Neuronal stem cell (in vitro differentiated cells): Measurements from ENCODE around the gene SLC6A9.

ENCODE experiments used
- DNase-seq: peaks from one replicate; pipeline ENCODE4 v3.0.0-alpha.2; 2013; ENCODE audit warnings: low spot score
- H2AFZ ChIP-seq: one replicate; pipeline ENCODE4 v1.6.1; 2013; ENCODE audit warnings: mild to moderate bottlenecking, low read length, inconsistent platforms
- H2AK5ac ChIP-seq: 2 replicates; pipeline ENCODE4 v1.6.1; 2013; ENCODE audit warnings: low read depth, mild to moderate bottlenecking, inconsistent platforms, low read length, moderate library complexity, mixed read lengths
- H2BK120ac ChIP-seq: 2 replicates; pipeline ENCODE4 v1.6.1; 2013; ENCODE audit warnings: low read depth, mild to moderate bottlenecking, inconsistent platforms, low read length, moderate library complexity, mixed read lengths
- H2BK12ac ChIP-seq: one replicate; pipeline ENCODE4 v1.6.1; 2013; ENCODE audit warnings: low read length, inconsistent platforms
- H2BK15ac ChIP-seq: 2 replicates; pipeline ENCODE4 v1.6.1; 2013; ENCODE audit warnings: mild to moderate bottlenecking, low read length, inconsistent platforms, mixed read lengths
- H2BK5ac ChIP-seq: one replicate; pipeline ENCODE4 v1.6.1; 2013; ENCODE audit warnings: inconsistent platforms, mild to moderate bottlenecking, low read length, moderate library complexity
- H3K14ac ChIP-seq: one replicate; pipeline ENCODE4 v1.6.1; 2013; ENCODE audit warnings: low read length, inconsistent platforms
- H3K18ac ChIP-seq: 2 replicates; pipeline ENCODE4 v1.6.1; 2013; ENCODE audit warnings: low read length, inconsistent platforms
- H3K23ac ChIP-seq: 2 replicates; pipeline ENCODE4 v1.6.1; 2013; ENCODE audit warnings: low read depth, mild to moderate bottlenecking, mixed read lengths, low read length, inconsistent platforms; ENCODE audit not compliant: poor library complexity
- H3K27ac ChIP-seq: replicated peaks from 3 replicates; pipeline ENCODE4 v1.5.1; 2013; ENCODE audit warnings: low read length, inconsistent platforms
- H3K27me3 ChIP-seq, 3 experiments: 2 replicates each; pipeline ENCODE4 v1.6.1; 2013; ENCODE audit warnings: low read length in 3 of 3, mild to moderate bottlenecking in 2 of 3, inconsistent platforms in 1 of 3, low read depth in 1 of 3, mixed read lengths in 1 of 3, moderate library complexity in 1 of 3; ENCODE audit not compliant: control insufficient read depth in 3 of 3, insufficient read depth in 3 of 3
- H3K36me3 ChIP-seq, 2 donors: replicated peaks in 1 of 2; 2 replicates each; pipeline ENCODE4 v1.6.1; 2013; ENCODE audit warnings: low read length in 2 of 2; ENCODE audit not compliant: control insufficient read depth in 2 of 2, insufficient read depth in 2 of 2
- H3K4ac ChIP-seq: 2 replicates; pipeline ENCODE4 v1.6.1; 2013; ENCODE audit warnings: inconsistent platforms, mild to moderate bottlenecking, low read length, moderate library complexity
- H3K4me1 ChIP-seq, 2 donors: 1 replicate in 1 of 2; 2 replicates in 1 of 2; pipeline ENCODE4 v1.6.1; 2013; ENCODE audit warnings: low read length in 2 of 2, low read depth in 1 of 2; ENCODE audit not compliant: control insufficient read depth in 2 of 2, insufficient read depth in 1 of 2
- H3K4me2 ChIP-seq: one replicate; pipeline ENCODE4 v1.6.1; 2013; ENCODE audit warnings: mild to moderate bottlenecking, low read length, inconsistent platforms; ENCODE audit not compliant: insufficient read depth, poor library complexity, severe bottlenecking
- H3K4me3 ChIP-seq, 2 donors: 2 replicates each; pipeline ENCODE4 v1.5.1; 2013; ENCODE audit warnings: low read length in 2 of 2, mild to moderate bottlenecking in 2 of 2, inconsistent platforms in 1 of 2, moderate library complexity in 1 of 2
- H3K79me1 ChIP-seq: one replicate; pipeline ENCODE4 v1.6.1; 2013; ENCODE audit warnings: low read depth, mild to moderate bottlenecking, inconsistent platforms, low read length, moderate library complexity
- H3K9ac ChIP-seq: one replicate; pipeline ENCODE4 v1.6.1; 2013; ENCODE audit warnings: mild to moderate bottlenecking, low read depth, low read length, inconsistent platforms; ENCODE audit not compliant: poor library complexity
- H3K9me3 ChIP-seq, 2 donors: replicated peaks in 1 of 2; 2 replicates each; pipeline versions ENCODE3 to v1.6.1; 2013; ENCODE audit warnings: low read length in 2 of 2, mild to moderate bottlenecking in 2 of 2, inconsistent platforms in 1 of 2, low read depth in 1 of 2, mixed read lengths in 1 of 2, moderate library complexity in 1 of 2; ENCODE audit not compliant: control insufficient read depth in 2 of 2, insufficient read depth in 1 of 2
- H4K8ac ChIP-seq: one replicate; pipeline ENCODE4 v1.6.1; 2013; ENCODE audit warnings: low read depth, mild to moderate bottlenecking, inconsistent platforms, low read length, moderate library complexity
- H4K91ac ChIP-seq: one replicate; pipeline ENCODE4 v1.6.1; 2013; ENCODE audit warnings: low read length, low read depth, mild to moderate bottlenecking, inconsistent platforms; ENCODE audit not compliant: poor library complexity
- WGBS, 2 donors: extraction: QIAGEN DNeasy Blood & Tissue Kit; methylation state at CpG; one replicate each; pipeline ENCODE4 v1.1.7; 2013; ENCODE audit warnings: missing lambda C conversion rate in 2 of 2, mixed read lengths in 1 of 2; ENCODE audit not compliant: insufficient read length in 2 of 2, insufficient replicate concordance in 1 of 2; ENCODE audit errors: extremely low coverage in 2 of 2; 5-methylcytosine and 5-hydroxymethylcytosine counted together

SLC6A9 gene

DNA sequence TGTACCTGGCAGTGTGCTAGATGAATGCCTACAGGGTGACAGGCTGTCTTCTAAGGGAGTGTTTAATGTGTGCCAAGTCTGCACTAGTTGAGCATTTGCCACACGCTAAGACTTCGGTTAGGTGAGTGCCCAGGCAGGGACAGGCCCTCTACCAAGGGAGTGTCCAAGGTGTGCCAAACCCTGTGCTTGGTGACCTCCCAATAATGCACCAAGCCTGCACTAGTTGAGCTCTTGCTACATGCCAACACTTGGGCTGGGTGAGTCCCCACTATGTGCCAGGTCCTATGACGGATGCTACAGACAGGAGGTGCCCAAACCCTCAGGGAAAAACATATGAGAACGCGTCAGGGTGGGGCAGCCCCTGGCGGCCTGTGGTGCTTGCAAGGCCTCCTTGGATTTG lies 10.8 kb downstream of the SLC6A9 start:
- Histone ChIP-seq H3K18ac (no peak overlapping the region), H3K27ac (no peak overlapping the region), H3K14ac (no peak overlapping the region), H3K23ac (no peak overlapping the region), H4K91ac (no peak overlapping the region), H2BK120ac (no peak overlapping the region), H3K27me3 (no peaks in the 10 kb centered on the region), H3K9ac (peak overlapping the region; percentile 0), H3K4me1 (peaks cover 25 to 30% of the 10 kb centered on the region in 2 donors), H3K79me1 (no peaks in the 10 kb centered on the region), H2AK5ac (no peak overlapping the region), H3K4ac (no peak overlapping the region), H2BK15ac (no peak overlapping the region), H3K4me2 (no peak overlapping the region), H3K9me3 (no peaks in the 10 kb centered on the region), H3K4me3 (no peak overlapping the region), H3K36me3 (peaks cover 0 to 25% of the 10 kb centered on the region in 2 donors), H2BK12ac (no peak overlapping the region), H4K8ac (no peak overlapping the region), H2AFZ (no peak overlapping the region), H2BK5ac (no peak overlapping the region)
- no peak for DNase-seq
- no CpG with 5 or more reads among the region's 6 CpGs for WGBS, 2 donors

DNA sequence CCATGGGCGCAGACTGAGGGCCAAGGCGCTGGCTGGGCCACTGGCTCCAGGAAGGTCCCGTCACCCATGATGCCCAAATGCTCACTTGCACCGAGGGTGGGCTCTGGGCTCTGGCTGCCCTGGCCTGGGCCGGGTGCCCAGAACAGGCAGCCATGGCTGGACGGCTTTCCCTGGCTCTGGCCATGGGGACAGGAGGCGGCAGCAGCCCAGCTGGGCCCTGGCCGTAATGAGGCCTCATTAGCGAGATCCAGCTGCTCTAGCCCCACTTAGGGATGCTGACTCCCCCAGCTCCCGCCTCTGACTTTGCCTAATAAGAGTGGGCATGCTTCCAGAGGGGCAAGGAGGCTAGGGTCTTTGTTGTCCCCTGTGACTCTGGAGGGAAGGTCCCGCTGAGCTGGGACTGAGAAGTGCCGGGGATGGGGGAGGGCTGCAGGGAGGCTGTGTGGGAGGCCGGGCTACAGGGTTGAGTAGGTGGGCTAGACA lies 11.8 kb downstream of the SLC6A9 start:
- Histone ChIP-seq H3K18ac (peak overlapping the region; percentile 1), H4K91ac (no peak overlapping the region), H3K79me1 (no peaks in the 10 kb centered on the region), H3K4ac (no peak overlapping the region), H3K4me1 (peaks cover 30 to 33% of the 10 kb centered on the region in 2 donors), H2BK5ac (no peak overlapping the region), H3K27ac (peak overlapping the region; percentile 57), H2BK12ac (no peak overlapping the region), H3K27me3 (no peaks in the 10 kb centered on the region), H3K9me3 (no peaks in the 10 kb centered on the region), H3K9ac (no peak overlapping the region), H2BK120ac (no peak overlapping the region), H3K4me2 (no peak overlapping the region), H3K4me3 (no peak overlapping the region), H4K8ac (no peak overlapping the region), H3K36me3 (peaks cover 0 to 20% of the 10 kb centered on the region in 2 donors), H3K14ac (no peak overlapping the region), H2BK15ac (no peak overlapping the region), H2AFZ (peak overlapping the region; percentile 51), H3K23ac (no peak overlapping the region), H2AK5ac (peak overlapping the region; percentile 1)
- WGBS, 2 donors, result no CpG with 5 or more reads among the region's 13 CpGs
- DNase-seq, result peak; percentile 49

DNA sequence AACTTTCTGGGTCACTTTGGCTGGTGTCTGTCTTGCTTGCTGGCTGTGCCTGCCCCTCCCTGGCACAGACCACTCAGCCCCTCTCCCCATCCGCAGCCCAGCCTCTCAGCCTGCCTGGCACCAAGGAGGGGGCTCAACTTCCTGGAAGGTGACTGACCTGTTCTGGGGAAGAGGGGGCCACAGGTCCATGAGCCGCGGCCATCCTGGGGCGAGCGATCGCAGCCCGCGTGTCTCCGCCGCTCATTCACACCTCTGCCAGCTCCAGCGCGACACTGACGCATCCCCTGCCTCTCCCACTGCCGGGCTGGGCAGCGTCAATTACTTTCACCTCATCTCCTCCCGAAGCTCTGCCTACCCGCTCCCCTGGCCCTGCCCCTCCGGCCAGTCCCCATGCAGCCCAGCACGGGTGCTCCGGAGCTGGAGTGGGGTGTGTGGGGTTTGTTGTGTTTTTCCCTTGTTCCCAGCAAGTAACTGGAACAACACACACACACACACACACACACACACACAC lies 14.3 kb downstream of the SLC6A9 start:
- peaks cover 2% of the 10 kb centered on the region for H3K79me1 ChIP-seq
- H3K27ac ChIP-seq, result no peak overlapping the region
- H3K4ac ChIP-seq, result no peak overlapping the region
- H3K36me3 ChIP-seq, result peaks cover 0 to 11% of the 10 kb centered on the region in 2 donors
- DNase-seq, result no peak
- H2AFZ ChIP-seq, result peak overlapping the region; percentile 27
- peak overlapping the region; percentile 94 for H2BK12ac ChIP-seq
- H2AK5ac ChIP-seq, result peak overlapping the region; percentile 94
- H3K4me1 ChIP-seq, result peaks cover 33% of the 10 kb centered on the region in 2 donors
- H3K27me3 ChIP-seq, result no peaks in the 10 kb centered on the region
- H4K91ac ChIP-seq, result peak overlapping the region; percentile 87
- peak overlapping the region; percentile 23 for H3K14ac ChIP-seq
- WGBS, 2 donors, result no CpG with 5 or more reads among the region's 20 CpGs
- peak overlapping the region; percentile 78 for H3K23ac ChIP-seq
- no peak overlapping the region for H4K8ac ChIP-seq
- H3K9me3 ChIP-seq, result no peaks in the 10 kb centered on the region
- peak overlapping the region; percentile 69 for H3K18ac ChIP-seq
- peak overlapping the region; percentile 6 for H2BK15ac ChIP-seq
- no peak overlapping the region for H2BK120ac ChIP-seq
- no peak overlapping the region for H3K4me2 ChIP-seq
- no peak overlapping the region for H2BK5ac ChIP-seq
- no peak overlapping the region for H3K4me3 ChIP-seq
- peak overlapping the region; percentile 46 for H3K9ac ChIP-seq

- no CpG with 5 or more reads among the region's 20 CpGs for WGBS, 2 donors
- H2AK5ac ChIP-seq, result peak overlapping the region; percentile 94
- no peak overlapping the region for H4K91ac ChIP-seq
- H3K4me1 ChIP-seq, result peaks cover 33% of the 10 kb centered on the region in 2 donors
- no peaks in the 10 kb centered on the region for H3K9me3 ChIP-seq
- no peak overlapping the region for H3K4ac ChIP-seq
- H2AFZ ChIP-seq, result peak overlapping the region; percentile 27
- no peak overlapping the region for H2BK12ac ChIP-seq
- H3K4me3 ChIP-seq, result no peak overlapping the region
- peak overlapping the region; percentile 61 for H2BK120ac ChIP-seq
- no peaks in the 10 kb centered on the region for H3K27me3 ChIP-seq
- peak overlapping the region; percentile 15 for H2BK5ac ChIP-seq
- DNase-seq, result no peak
- no peak overlapping the region for H3K27ac ChIP-seq
- no peak overlapping the region for H3K4me2 ChIP-seq
- H3K18ac ChIP-seq, result peak overlapping the region; percentile 89
- peak overlapping the region; percentile 58 for H3K14ac ChIP-seq
- peak overlapping the region; percentile 66 for H4K8ac ChIP-seq
- peak overlapping the region; percentile 78 for H3K23ac ChIP-seq
- peaks cover 0 to 8% of the 10 kb centered on the region in 2 donors for H3K36me3 ChIP-seq
- H3K79me1 ChIP-seq, result peaks cover 4% of the 10 kb centered on the region
- H2BK15ac ChIP-seq, result peak overlapping the region; percentile 86
- peak overlapping the region; percentile 10 for H3K9ac ChIP-seq
These were observed 15.0 kb downstream of the SLC6A9 start for GRCh38 chr1:44016041-44016889.
